ENCODE results near the gene BICDL2. TPM values are rescaled to one million over a fixed set of nuclear protein-coding genes. Genes with fewer than 3 reads are reported as not detected.

BICDL2 gene
- total and polyA plus RNA-seq, 2 of the 8 experiments (the other 6 are each of a cell fraction or from before 2014, with no cell fraction given) = 7.3 to 15.9 TPM

DNA sequence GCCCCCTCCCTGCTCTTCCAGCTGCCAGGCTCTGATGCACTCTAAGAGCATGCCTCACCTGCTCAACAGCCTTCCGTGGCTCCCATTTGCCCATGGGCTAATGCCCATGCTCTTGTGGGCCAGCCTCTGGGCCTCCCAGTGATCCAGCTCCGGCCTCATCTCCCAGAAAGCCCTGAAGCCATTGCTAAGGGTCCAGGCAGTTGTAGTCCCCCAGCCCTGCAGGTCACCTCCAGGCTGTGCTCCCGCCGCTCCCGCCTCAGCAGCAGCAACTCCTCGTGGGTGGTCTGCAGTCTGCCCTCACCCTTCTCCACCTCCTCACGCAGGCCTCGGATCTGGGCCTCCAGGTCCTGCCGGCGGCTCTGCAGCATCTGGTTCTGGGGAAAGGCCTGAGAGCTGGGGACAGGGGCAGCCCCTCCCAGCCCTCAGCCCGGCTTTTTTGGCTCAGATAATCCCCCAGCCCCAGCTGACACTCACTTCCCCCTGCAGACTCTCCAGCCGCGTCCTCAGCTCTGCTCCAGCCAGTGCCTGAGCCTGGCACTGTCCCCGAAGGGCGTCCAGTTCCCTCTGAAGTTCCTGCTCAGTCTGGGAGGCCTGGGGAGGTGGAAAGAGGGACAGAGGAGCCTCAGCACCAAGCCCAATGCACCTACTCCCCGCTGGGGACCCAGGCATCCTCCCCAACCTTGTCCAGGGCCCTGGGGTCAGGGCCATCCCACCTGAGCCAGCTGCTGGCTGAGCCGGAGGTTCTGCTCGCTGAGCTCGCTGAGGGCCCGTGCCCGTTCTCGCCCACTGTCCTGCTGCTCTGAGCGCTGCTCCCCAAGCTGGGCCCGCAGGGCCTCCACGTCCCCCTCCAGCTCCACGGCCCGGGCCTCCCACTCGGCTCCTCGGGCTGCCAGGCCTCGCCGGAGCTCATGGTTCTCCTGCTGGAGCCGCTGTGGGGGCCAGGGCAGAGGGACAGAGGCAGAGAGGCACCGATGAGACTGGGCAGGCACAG is 6.2 kb downstream of the BICDL2 start (continued):
- TF ChIP-seq BCL11A (IDR thresholded peaks at IDR 0.05; ENCODE audit: low read depth in 2 of 2, low read length in 2 of 2) (no peak), KDM1A (IDR thresholded peaks at IDR 0.05; ENCODE audit: borderline replicate concordance, low read length) (no peak), GABPA (IDR thresholded peaks at IDR 0.05; ENCODE audit: borderline replicate concordance, insufficient read depth, low read length) (no peak), CHD2 (IDR thresholded peaks at IDR 0.05; ENCODE audit: low read length) (no peak), SP4 (IDR thresholded peaks at IDR 0.05; ENCODE audit: low read length) (no peak), BACH1 (IDR thresholded peaks at IDR 0.05; ENCODE audit: low read length) (no peak), ZNF274 (IDR thresholded peaks at IDR 0.05; ENCODE audit: borderline replicate concordance, extremely low read depth, low read length) (no peak), RBBP5 (IDR thresholded peaks at IDR 0.05; ENCODE audit: borderline replicate concordance, low read depth, low read length) (no peak), TEAD4 (IDR thresholded peaks at IDR 0.05; ENCODE audit: low read depth, low read length) (no peak), RNF2 (IDR thresholded peaks at IDR 0.05; ENCODE audit: borderline replicate concordance, low read depth, low read length, missing control alignments, poor library complexity, severe bottlenecking) (no peak)

Data from H1 (cell line).